Measurements from ENCODE around the gene SIGLEC9. TPM values are rescaled to one million over a fixed set of nuclear protein-coding genes. Genes with fewer than 3 reads are reported as not detected.

The SIGLEC9 gene
- total RNA-seq: 0.14 and 0.25 TPM in 2 replicates

GRCh38 chr19:51124729-51125128, at the start of gene SIGLEC9:
Gene SIGLEC9, plus strand, starts transcription at chr19:51124906. Its CDS starts 69 bp downstream, at chr19:51124975.
- intact Hi-C loops (cut with micrococcal nuclease): no loop called here

GRCh38 chr19:51075998-51076397, 48.7 kb upstream of the SIGLEC9 start:
- intact Hi-C loops (cut with micrococcal nuclease): no loop called here

- intact Hi-C loops (cut with micrococcal nuclease): no loop called here
Measured at GRCh38 chr19:51076631-51077213, 48.0 kb upstream of the SIGLEC9 start.

DNA sequence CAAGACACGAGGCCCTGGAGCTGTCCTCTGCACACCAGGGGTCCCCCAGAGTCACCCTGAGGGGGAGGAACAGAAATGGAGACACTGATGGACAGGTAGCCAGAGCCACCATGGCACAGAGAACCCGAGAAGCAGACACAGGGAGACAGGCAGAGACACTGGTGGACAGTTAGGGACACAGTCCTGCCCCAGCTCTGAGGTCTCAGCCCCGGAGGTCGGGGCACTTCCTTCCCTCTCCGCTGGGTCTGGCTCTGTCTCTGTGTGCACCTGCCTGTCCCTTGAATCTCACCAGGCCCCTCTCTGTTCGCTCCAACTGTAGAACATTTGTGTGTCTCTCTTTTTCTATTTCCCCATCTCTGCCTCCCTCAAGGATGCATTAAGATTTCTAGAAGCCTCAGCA, 46.6 kb upstream of the SIGLEC9 start:
- intact Hi-C loops (cut with micrococcal nuclease): no loop called here

DNA sequence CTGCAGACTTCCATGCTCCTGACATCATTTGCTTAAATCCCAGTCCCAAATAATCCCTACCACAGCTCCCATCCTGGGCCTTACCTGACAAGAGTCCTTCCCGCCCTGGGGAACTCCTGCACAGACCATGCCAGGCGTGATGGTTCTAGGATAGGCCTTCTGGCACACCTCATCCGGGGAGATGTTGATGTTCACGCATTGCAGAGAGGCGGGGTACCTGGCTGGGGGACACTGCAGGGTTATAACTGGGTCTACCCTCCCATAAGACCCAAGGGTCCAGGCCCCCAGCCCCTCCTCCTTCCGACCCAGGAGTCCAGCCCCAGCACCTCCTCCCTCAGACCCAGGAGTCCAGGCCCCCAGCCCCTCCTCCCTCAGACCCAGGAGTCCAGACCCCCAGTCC, 46.0 kb upstream of the SIGLEC9 start:
- intact Hi-C loops (cut with micrococcal nuclease): no loop called here

DNA sequence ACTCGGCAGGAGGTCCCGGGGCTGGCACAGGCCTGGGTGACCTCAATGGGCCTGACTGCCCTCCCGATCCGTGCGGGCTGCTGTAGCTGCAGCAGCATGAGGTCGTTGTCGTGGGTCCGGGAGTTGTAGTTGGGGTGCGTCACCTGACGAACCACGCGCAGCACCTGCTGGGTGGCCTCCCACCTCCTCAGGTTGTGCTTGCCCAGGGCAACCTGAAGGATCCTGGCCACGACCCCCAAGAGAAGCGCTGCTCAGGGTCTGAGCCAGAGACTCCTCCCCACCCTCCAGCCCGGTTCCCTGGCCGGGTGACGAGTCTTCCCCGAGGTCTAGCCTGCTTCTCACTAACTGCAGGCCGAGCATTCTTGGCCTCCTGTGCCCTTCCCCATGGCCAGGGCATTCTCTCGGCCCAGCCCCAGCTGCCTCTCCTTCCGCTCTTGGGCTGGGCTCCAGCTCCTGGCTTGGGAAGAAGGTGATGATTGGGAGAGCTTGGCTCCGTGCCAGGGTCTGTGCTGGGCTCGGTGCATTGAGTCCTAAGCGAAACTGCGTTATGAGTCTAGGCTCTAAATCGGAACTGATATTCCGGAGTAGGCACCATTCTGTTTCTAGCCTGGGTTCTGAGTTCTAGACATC, 45.1 kb upstream of the SIGLEC9 start:
- intact Hi-C loops (cut with micrococcal nuclease): no loop called here

DNA sequence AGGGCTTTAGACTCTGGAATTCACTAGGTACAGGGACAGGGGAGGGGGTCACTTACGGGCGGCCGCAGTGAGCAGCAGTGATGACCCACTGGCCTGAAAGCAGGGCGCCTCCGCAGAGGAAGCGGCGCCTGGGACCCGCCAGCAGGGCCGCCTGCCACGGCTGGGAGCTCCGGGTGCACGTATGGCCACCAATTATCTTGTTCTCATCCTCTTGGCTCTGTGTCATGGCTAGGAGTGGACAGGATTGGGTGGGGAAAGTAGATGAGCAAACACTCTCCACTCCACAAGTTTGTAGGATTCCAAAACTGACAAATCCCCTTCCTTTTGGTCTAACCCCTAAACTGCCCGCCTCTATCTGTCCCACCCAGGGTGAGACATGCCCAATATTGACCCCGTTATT, 43.2 kb upstream of the SIGLEC9 start:
- intact Hi-C loops (cut with micrococcal nuclease): no loop called here

DNA sequence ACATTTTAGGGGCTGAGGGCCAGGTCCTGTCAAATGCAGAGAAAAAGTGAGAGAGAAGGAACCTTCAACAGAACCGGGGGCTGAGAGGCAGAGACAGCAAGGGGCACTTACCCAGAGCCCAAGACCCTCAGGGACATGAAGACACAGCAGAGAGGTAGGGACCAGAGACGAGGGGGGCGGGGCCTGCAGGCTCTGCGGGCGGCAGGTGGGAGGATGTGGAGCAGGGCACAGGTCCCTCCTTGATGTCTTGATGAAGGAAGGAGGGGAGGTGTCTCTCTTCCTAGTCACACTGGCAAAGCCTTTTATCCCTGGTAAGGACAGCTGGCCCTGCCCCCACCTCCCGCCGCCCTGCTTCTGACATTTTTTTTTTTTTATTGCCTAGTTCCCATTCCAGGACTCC, 42.1 kb upstream of the SIGLEC9 start, which contains the start of gene KLK14:
TSS of gene KLK14 (minus strand) at position 277 of the 400 bp plus-strand sequence. CDS start at position 4, 273 bp downstream.
- intact Hi-C loops (cut with micrococcal nuclease): no loop called here

DNA sequence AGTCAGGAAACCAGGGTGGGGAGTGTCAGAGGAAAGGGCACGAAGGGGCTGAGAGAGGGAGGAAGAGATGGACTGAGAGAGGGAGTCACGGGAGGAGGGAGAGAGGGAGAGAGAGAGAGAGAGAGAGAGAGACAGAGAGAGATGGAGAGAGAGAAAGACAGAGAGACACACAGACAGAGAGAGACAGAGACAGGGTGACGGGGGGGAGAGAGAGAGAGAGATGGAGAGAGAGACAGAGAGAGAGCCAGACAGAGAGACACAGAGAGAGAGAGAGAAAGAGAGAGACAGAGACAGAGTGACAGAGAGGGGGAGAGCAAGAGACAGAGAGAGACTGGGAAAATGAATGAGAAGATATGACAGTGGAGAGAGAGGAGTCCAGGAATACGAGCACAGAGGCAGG, 41.5 kb upstream of the SIGLEC9 start:
- intact Hi-C loops (cut with micrococcal nuclease): no loop called here

DNA sequence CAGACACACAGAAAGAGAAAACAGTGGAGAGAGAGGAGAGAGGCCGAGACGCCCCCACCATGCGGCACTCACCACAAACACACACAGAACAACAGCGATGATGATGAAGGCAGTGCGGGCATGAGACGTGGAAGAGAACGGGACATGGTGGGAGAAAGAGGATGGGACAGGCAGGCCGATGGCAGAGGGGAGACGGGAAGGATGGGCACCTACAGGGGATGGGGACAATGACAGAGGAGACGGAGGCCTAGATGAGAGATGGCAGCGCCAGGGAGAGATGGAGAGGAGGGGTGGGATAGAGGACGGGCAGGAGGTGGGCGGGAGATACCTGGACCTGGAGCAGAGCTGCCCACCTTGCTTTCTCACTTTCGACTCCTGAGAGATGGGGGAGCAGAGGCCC, 40.9 kb upstream of the SIGLEC9 start:
- intact Hi-C loops (cut with micrococcal nuclease): no loop called here

- intact Hi-C loops (cut with micrococcal nuclease): no loop called here
Measured at GRCh38 chr19:51084505-51084904, 40.2 kb upstream of the SIGLEC9 start.

DNA sequence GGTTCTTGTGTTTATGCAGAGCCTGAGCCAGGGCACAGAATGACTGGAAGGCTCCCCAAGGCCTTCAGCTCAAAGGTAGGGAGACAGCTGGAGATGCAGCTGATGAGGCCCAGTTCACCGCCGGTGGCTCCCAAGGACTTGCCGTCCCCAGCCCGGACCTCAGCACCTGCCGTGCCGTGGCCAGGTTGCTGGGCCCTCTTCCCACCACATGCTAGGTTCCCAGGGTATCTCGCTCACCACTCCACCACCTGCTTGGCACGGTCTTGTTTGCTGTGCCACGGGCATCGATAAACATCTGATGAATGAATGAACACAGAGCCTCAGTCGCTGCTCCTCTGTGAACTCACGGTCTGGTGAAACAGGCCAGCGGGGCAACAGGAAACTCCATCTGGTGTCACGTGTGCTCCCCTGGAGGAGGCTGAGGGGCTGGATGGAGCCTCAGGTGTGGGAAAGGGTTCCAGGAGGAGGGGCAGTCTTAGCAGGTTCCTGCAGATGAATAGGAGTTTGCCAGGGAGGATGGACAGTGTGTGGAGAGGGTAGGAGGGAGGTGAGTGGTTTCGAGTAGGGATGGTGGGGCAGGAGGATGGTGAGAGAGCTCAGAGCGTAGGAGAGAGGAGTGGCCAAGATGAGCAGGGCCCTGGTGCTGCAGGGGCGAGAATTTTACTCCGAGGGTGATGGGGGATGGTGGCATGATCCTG, 38.4 kb upstream of the SIGLEC9 start:
- intact Hi-C loops (cut with micrococcal nuclease): no loop called here

GRCh38 chr19:51089786-51090185, 34.9 kb upstream of the SIGLEC9 start:
- intact Hi-C loops (cut with micrococcal nuclease): no loop called here

DNA sequence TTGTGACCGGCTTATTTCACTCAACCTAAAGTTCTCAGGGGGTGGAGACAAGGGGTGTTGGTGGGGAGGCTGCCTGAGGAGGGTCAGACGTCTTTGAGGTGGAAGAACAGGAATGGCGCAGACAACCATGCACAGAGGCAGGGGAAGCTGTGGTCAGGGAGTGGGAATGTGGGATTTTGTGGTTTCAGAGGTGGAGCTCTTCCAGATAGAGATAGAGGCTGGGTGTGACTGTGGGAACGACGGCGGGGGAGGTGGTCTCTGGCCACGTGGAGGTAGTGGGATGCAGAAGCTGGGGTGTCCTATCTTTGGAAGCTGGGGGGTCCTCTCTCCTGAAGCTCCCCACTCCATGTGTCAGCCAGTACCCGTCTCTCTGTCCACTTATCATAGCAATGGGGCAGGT, 34.2 kb upstream of the SIGLEC9 start:
- intact Hi-C loops (cut with micrococcal nuclease): no loop called here

GRCh38 chr19:51091126-51091525, 33.6 kb upstream of the SIGLEC9 start:
- intact Hi-C loops (cut with micrococcal nuclease): no loop called here

DNA sequence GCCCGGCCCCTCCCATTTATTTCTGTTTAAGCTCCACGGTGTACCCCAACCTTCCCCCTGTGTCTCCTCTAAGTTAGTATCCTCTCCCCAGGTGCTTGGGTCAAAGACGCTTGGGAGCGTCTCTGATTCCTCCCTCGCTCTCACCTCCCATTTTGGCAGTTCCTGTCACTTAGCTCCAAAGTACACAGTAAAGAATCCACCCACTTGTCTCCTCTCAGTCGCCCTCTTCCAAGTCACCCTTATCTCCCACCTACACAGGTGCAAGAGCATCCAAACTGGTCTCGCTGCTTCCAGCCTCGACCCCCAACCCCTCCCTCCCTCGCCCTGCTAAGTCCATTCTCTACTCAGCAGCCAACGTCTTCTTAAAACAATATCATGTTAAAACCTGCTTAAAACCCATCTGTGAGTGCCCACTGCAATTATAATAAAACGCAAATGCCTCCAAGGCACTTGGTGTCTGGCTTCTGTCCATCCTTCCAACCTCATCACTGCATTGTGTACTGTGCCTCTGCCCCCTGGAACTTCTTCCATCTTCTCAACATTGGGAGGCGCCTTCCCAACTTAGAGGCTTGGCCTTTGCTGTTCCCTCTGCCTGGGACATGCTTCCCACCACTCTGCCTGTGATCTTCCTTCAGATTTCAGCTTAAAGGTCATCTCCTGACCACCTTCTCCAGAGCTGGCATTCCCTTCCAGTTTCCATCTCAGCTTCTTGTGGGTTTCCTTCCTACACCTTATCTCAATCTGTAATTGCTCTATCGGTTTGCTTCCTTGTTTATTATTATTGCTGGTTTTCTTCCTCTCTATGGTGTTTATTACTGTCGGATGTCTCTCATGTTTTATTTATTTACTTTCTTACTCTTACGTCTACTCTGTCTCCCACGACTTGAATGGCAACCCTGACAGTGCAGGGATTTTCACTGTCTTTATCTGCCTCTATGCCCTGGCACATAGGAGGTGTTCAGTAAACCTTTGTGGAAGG, 32.5 kb upstream of the SIGLEC9 start:
- intact Hi-C loops (cut with micrococcal nuclease): no loop called here

GRCh38 chr19:51093101-51093500, 31.6 kb upstream of the SIGLEC9 start:
- intact Hi-C loops (cut with micrococcal nuclease): no loop called here

GRCh38 chr19:51093510-51094345, 31.0 kb upstream of the SIGLEC9 start:
- intact Hi-C loops (cut with micrococcal nuclease): no loop called here

DNA sequence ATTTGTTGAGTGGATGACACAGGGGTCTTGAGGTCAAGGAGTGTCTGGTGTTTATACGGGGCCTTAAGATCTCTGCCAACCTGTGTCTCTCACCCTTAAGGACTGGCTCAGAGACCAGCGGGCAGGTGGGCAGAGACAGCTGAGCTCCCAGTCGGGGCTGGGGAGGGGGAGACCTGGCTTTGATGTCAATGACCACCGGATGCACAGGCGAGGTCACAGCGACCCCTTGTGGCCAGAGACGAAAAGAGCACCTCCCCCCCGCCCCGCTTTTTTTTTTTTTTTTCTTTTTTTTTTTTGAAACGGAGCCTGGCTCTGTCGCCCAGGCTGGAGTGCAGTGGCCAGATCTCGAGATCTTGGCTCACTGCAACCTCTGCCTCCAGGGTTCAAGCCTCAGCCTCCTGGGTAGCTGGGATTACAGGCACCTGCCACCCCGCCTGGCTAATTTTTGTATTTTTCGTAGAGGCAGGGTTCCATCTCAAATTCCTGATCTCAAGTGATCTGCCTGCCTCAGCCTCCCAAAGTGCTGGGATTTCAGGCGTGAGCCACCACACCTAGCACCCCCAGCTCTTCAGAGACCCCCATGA, 29.9 kb upstream of the SIGLEC9 start:
- intact Hi-C loops (cut with micrococcal nuclease): no loop called here
